GM03348 (cell line): ENCODE results near the gene PPP4R3B.
"Not testable (repeated sequence)": the region's sequence is repeated elsewhere in the genome, so short reads cannot be mapped to it uniquely, and the experiment has no call there.

ENCODE experiments used
- DNase-seq: peaks from one replicate; pipeline ENCODE4 v3.0.0; 2012; ENCODE audit warnings: low spot score

Gene PPP4R3B

GRCh38 chr2:55595536-55595935, 21.9 kb downstream of the PPP4R3B start:
- no peak for DNase-seq

- DNase-seq = no peak
Measured at GRCh38 chr2:55592130-55592529, 25.3 kb downstream of the PPP4R3B start.

GRCh38 chr2:55590810-55591440, 26.5 kb downstream of the PPP4R3B start:
- DNase-seq = peak; percentile 55

- peak; percentile 55 for DNase-seq
Measured at GRCh38 chr2:55585451-55586080, 31.9 kb downstream of the PPP4R3B start.

DNA sequence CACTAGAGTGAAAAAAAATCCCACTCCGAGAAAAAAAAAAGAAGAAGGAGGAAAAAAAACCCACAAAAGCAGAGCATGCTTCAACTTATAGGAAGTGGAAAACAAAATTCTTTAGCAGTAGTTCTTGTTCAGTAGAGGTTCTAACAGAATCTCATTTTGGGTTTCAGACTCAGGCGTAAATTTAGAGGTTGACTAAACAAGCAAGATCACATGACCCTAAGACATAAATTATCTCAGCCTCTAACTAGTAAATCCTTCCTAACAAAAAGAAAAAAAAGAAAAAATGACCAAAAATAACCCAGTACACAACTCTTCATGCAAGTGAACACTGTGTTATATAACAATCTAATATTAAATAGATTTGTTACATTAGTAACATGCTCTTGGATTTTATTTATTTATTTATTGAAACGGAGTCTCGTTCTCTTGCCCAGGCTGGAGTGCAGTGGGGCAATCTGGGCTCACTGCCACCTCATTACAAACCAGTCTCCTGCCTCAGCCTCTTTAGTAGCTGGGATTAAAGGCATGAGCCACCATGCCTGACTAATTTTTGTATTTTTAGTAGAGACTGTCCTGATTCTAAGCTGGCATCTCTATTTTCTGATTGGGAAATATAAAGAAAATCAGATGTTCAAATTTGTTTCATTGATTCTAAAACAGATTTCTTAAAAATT, 35.4 kb downstream of the PPP4R3B start:
- DNase-seq = no peak

DNA sequence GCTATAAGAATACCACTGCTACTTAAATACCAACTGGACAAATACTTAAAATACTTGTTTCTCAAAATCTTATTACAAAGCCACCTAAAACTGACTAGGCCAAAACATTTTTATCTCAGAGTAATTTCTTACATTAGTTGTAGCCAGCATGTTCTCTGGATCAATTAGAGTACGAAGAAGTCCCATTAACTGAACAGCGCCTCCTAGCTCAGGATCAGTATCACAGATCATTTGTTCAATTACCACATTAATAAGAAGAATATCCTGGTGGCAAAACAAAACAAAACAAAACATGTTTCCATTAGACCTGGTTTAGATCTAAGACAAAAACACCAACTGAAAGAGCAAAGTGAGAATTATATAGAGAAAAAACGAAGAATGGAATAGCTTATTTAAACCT, 36.0 kb downstream of the PPP4R3B start:
- DNase-seq = no peak

GRCh38 chr2:55569002-55569401, 48.4 kb downstream of the PPP4R3B start:
- not testable (repeated sequence) for DNase-seq

DNA sequence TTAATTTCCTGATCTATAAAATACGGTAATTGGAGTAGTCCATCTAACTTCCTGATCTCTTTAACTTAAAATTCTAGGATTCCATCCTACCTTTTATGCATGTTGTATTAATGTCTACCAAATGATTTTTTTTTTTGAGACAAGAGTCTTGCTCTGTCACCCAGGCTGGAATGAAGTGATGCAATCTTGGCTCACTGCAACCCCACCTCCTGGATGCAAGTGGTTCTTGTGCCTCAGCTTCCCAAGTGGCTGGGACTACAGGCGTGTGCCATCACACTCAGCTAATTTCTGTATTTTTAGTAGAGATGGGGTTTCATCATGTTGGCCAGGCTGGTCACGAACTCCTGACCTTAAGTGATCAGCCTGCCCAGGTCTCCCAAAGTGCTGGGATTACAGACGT, 50.1 kb downstream of the PPP4R3B start:
- DNase-seq = no peak

GRCh38 chr2:55565613-55566012, 51.8 kb downstream of the PPP4R3B start:
- no peak for DNase-seq

DNA sequence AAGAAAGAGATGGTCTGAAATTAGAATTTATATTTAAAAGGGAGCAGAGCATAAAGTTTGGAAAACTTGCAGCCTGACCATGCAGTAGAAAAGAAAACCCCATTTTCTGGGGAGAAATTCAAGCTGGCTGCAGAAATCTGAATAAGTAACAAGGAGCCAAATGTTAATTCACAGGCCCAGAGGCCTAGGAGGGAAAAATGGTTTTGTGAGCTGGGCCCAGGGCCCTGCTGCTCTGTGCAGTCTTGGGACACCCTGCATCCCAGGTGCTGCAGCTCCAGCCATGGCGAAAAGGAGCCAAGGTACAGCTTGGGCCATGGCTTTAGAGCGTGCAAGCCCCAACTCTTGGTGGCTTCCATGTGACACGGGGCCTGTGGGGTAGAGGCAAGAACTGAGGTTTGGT, 56.6 kb downstream of the PPP4R3B start:
- DNase-seq = no peak

GRCh38 chr2:55556809-55557208, 60.6 kb downstream of the PPP4R3B start:
- no peak for DNase-seq

DNA sequence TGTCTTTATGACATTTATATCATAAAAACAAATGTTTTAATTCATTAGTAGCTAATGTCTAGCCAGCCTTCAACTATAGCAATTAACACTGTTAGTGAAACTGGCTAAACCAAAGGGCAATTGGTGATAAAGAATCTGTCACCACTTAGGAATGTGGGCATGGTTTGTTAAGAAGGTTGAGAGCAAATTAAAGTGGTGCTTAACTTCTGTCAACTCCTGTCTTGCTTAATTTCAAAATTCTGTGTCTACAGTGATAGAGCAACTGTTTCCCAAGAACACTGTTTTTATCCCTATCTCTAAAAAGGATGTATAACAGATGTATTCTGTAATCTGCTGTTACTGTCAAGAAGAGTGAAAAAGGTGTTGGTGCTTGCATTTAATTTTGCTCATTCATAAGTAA, 61.4 kb downstream of the PPP4R3B start:
- peak; percentile 26 for DNase-seq

GRCh38 chr2:55553321-55553720, 64.1 kb downstream of the PPP4R3B start:
- no peak for DNase-seq

DNA sequence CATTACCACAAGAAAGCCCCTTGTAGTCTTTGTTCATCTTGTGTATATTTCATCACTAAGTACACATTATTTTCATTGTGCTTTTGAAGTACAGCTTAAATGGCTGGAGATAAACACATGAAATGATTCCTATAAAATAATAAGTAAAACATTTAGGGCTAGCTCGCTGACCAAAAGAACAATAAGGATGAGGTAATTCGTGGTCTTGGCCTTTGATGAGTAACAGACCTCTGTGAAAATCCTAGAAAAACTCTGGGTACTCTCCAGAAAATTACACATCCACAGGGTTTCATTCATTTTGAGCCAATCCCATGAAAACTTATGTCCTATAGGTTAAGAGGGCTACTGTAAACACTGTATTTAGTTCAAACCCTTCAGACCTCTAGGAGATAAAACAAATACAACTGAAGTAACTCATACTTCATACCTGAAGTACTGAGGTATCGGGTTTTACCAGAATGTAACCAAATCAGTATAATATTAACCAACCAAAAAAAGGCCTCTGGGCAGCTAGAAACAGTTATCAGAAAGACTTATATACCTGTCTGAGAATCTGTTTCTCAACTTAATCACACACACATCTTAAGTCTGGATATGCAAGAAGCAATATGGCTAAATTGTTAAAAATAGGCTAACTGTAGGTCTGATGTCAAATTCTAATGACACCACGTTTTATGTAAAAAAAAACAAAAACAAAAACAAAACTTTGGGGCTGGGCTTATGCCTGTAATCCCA, 66.9 kb downstream of the PPP4R3B start:
- peak; percentile 72 for DNase-seq

GRCh38 chr2:55547679-55548078, 69.7 kb downstream of the PPP4R3B start:
- not testable (repeated sequence) for DNase-seq

DNA sequence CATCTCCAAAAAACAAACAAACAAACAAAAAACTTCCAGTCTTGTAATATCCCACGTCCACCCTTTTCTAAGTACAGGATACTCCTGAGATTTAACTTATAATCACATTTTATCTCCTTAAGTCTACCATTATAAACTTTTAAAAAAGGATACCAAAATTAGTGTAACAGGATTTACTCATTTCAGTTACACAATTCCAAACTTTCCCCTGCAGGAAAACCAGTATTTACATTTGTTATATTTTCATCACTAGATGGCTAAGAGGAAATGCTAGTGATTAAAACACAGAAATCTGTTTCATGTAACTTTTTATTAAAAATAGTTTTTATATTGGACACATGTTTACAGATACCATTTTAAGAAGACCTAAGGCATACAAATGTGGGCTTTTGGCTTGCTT, 70.4 kb downstream of the PPP4R3B start:
- no peak for DNase-seq

GRCh38 chr2:55530539-55531081, 86.8 kb downstream of the PPP4R3B start:
- no peak for DNase-seq

DNA sequence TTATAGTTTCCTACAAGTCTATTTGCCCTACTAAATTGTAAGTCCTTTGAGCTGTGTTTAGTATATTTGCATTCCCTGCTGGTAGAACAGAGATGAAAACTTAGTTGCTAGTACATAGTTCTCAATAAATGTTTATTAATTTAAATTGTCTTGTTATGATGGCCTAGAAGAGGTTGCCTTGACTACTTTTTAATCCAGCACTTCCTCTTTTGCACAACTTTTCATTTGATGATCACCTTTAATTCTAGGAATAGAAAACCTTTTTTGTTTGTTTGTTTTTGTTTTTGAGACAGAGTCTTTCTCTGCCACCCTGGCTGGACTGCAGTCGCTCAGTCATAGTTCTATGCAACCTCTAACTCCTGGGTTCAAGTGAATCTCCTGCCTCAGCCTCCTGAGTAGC, 91.2 kb downstream of the PPP4R3B start:
- no peak for DNase-seq

DNA sequence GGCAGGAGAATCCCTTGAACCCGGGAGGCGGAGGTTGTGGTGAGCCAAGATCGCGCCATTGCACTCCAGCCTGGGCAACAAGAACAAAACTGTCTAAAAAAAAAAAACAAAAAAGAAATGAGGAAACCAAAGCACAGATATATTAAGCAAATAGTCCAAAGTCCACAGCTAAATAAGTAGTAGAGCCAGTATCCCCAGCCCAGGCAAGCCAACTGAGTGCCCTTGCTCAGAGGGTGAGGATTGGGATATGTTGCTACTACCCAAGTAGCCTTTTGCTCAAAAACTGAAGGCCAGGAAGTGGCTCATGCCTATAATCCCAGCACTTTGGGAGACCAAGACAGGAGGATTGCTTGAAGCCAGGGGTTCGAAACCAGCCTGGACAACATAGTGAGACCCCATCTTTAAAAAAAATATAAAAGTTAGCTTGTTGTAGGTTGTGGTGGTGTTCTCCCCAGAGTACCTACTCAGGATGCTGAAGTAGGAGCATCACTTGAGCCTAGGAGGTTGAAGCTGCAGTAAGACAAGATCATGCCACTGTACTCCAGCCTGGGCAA, 92.5 kb downstream of the PPP4R3B start:
- no peak for DNase-seq

- DNase-seq = peak; percentile 48
Measured at GRCh38 chr2:55519938-55520885, 97.2 kb downstream of the PPP4R3B start.

DNA sequence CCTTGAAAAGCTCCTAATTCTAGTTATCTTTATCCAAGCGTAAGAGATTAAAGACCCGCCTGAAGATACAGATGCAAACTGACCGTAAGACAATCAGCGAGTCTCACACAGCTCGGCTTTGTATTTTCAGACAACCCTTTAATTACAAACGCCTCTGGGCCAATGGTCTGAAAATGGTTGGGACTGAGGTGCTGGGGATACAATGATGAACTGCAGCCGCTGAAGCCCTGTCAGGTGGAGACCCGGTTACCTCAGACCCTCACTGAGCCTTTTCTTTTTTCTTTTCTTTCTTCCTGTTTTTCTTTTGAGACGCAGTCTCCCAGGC, 98.6 kb downstream of the PPP4R3B start:
- peak; percentile 21 for DNase-seq
